Liver (tissue), 9 donors: ENCODE results near the gene NPAS2. TPM values are rescaled to one million over a fixed set of nuclear protein-coding genes. Genes with fewer than 3 reads are reported as not detected.

Source experiments
- DNase-seq: peaks from one replicate; pipeline ENCODE4 v3.0.0-alpha.2; 2017; ENCODE audit warnings: low spot score
- H3K27ac ChIP-seq, 2 donors: one replicate each; pipeline ENCODE4 v1.7.0; 2013; ENCODE audit warnings: inconsistent platforms in 2 of 2, low read length in 2 of 2, control low read depth in 1 of 2, low read depth in 1 of 2, mild to moderate bottlenecking in 1 of 2
- H3K27me3 ChIP-seq, 4 donors: one replicate each; pipeline versions ENCODE4 v1.6.1 to v1.7.0; 2013; ENCODE audit warnings: low read length in 3 of 4, inconsistent platforms in 1 of 4, mild to moderate bottlenecking in 1 of 4, moderate library complexity in 1 of 4; ENCODE audit not compliant: control insufficient read depth in 4 of 4, insufficient read depth in 4 of 4
- H3K36me3 ChIP-seq, 4 donors: one replicate each; pipeline versions ENCODE4 v1.6.1 to v1.7.0; 2013; ENCODE audit warnings: low read length in 3 of 4, mild to moderate bottlenecking in 3 of 4, low read depth in 1 of 4, moderate library complexity in 1 of 4; ENCODE audit not compliant: control insufficient read depth in 4 of 4, insufficient read depth in 3 of 4
- H3K4me1 ChIP-seq, 4 donors: one replicate each; pipeline versions ENCODE4 v1.6.1 to v1.7.0; 2013; ENCODE audit warnings: low read length in 3 of 4, mild to moderate bottlenecking in 3 of 4, moderate library complexity in 1 of 4; ENCODE audit not compliant: control insufficient read depth in 4 of 4, insufficient read depth in 4 of 4
- H3K4me3 ChIP-seq, 3 donors: one replicate each; pipeline versions ENCODE4 v1.6.1 to v1.7.0; 2013; ENCODE audit warnings: low read length in 3 of 3, control low read depth in 1 of 3, low read depth in 1 of 3, mild to moderate bottlenecking in 1 of 3
- H3K9ac ChIP-seq, 2 donors: one replicate each; pipeline ENCODE4 v1.7.0; 2013; ENCODE audit warnings: low read length in 2 of 2, mild to moderate bottlenecking in 2 of 2, moderate library complexity in 2 of 2, control low read depth in 1 of 2, low read depth in 1 of 2
- H3K9me3 ChIP-seq, 4 donors: one replicate each; pipeline versions ENCODE4 v1.6.1 to v1.7.0; 2013; ENCODE audit warnings: low read length in 3 of 4; ENCODE audit not compliant: control insufficient read depth in 4 of 4
- ATF3 ChIP-seq: IDR thresholded peaks from 2 replicates; pipeline ENCODE4 v1.6.1; 2016; ENCODE audit warnings: antibody characterized with exemption
- CTCF ChIP-seq: fragments of 150-350 bp; IDR thresholded peaks from 2 replicates; pipeline ENCODE4 v1.5.1; 2017; ENCODE audit warnings: improper control_type of control experiment, low read depth, low read length; ENCODE audit not compliant: missing input control
- EGR1 ChIP-seq, 2 donors: IDR thresholded peaks; 2 replicates each; pipeline ENCODE4 v1.6.1; 2016 to 2018; ENCODE audit warnings: antibody characterized with exemption in 2 of 2, low read depth in 2 of 2
- FOXA1 ChIP-seq: IDR thresholded peaks from 2 replicates; pipeline ENCODE4 v1.6.1; 2016; ENCODE audit warnings: antibody characterized with exemption
- FOXA2 ChIP-seq: IDR thresholded peaks from 2 replicates; pipeline ENCODE4 v1.6.1; 2016; ENCODE audit warnings: antibody characterized with exemption
- GABPA ChIP-seq, 2 donors: IDR thresholded peaks in 1 of 2; conservative IDR thresholded peaks in 1 of 2; 2 replicates each; pipeline ENCODE4 v1.6.1; 2016; ENCODE audit warnings: antibody characterized with exemption in 2 of 2, mild to moderate bottlenecking in 1 of 2, moderate library complexity in 1 of 2
- HNF4A ChIP-seq, 2 donors: conservative IDR thresholded peaks; 2 replicates each; pipeline ENCODE4 v1.6.1; 2016; ENCODE audit warnings: antibody characterized with exemption in 2 of 2, mild to moderate bottlenecking in 2 of 2
- HNF4G ChIP-seq: IDR thresholded peaks from 2 replicates; pipeline ENCODE4 v1.6.1; 2016; ENCODE audit warnings: antibody characterized with exemption
- JUND ChIP-seq, 2 donors: IDR thresholded peaks; 2 replicates each; pipeline ENCODE4 v1.6.1; 2016; ENCODE audit warnings: antibody characterized with exemption in 2 of 2
- MAX ChIP-seq: IDR thresholded peaks from 2 replicates; pipeline ENCODE4 v1.6.1; 2016; ENCODE audit warnings: antibody characterized with exemption
- NR2F2 ChIP-seq: IDR thresholded peaks from 2 replicates; pipeline ENCODE4 v1.6.1; 2016; ENCODE audit warnings: antibody characterized with exemption
- RAD21 ChIP-seq, 2 donors: IDR thresholded peaks; 2 replicates each; pipeline ENCODE4 v1.6.1; 2016; ENCODE audit warnings: antibody characterized with exemption in 2 of 2, mild to moderate bottlenecking in 2 of 2
- SP1 ChIP-seq: IDR thresholded peaks from 2 replicates; pipeline ENCODE4 v1.6.1; 2018; ENCODE audit warnings: antibody characterized with exemption, mild to moderate bottlenecking
- TAF1 ChIP-seq: conservative IDR thresholded peaks from 2 replicates; pipeline ENCODE4 v1.6.1; 2016; ENCODE audit warnings: antibody characterized with exemption, mild to moderate bottlenecking
- YY1 ChIP-seq: IDR thresholded peaks from 2 replicates; pipeline ENCODE4 v1.6.1; 2016; ENCODE audit warnings: antibody characterized with exemption, mild to moderate bottlenecking
- ZBTB33 ChIP-seq: IDR thresholded peaks from 2 replicates; pipeline ENCODE4 v1.6.1; 2016; ENCODE audit warnings: antibody characterized with exemption
- WGBS: extraction: QIAGEN DNeasy Blood & Tissue Kit; methylation state at CpG from one replicate; pipeline ENCODE4 v1.1.7; 2013; 5-methylcytosine and 5-hydroxymethylcytosine counted together
- polyA plus RNA-seq, 2 donors: library from polyadenylated mRNA; stranded (reverse) in 1 of 2; unstranded in 1 of 2; fragments of 200-250 nt in 1 of 2; fragments of >200 nt in 1 of 2; fragmentation: Nextera tagmentation in 1 of 2; extraction: Ambion mirVana in 1 of 2; gene quantifications; one replicate each; pipeline versions ENCODE4 v1.2.1 to v1.2.3, GENCODE V29; 2013 to 2015
- total RNA-seq, 2 donors: library from RNA; depleted of rRNA; stranded (reverse); fragments of >200 nt; gene quantifications; one replicate each; pipeline ENCODE4 v1.2.3, GENCODE V29; 2014
- TF ChIP-seq, protein P1 (sequence below): IDR thresholded peaks from 2 replicates; pipeline ENCODE4 v1.6.1; 2016; ENCODE audit warnings: antibody characterized with exemption, mild to moderate bottlenecking
- donor health status: healthy.
- donor health status: healthy.
- donor health status: healthy.
- donor health status: healthy.
- donor health status: healthy.

Gene NPAS2
- total and polyA plus RNA-seq, 4 donors, result 0.33 to 24.3 (median 6.6) TPM

DNA sequence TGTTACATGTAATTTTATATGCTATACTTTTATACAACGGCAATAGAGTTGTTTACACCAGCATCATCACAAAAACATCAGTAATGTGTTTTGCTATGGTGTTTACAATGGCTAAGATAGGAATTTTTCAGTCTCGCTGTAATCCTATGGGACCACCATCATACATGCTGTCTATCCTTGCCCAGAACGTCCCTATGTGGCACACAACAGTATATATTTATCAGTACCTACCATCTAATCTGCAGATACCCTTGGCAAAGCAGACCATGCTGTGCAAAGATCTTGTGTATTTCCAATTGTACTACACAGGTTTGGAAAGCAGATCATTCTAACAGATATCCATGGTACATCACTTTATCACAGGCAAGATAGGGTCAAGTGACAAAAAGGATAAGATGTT lies 197.4 kb downstream of the NPAS2 start:
- 92% methylated on average over 3 of the region's 3 CpGs for WGBS
- peaks cover 3 to 34% (median 22%) of the 10 kb centered on the region in 4 donors for H3K36me3 ChIP-seq
- no peak overlapping the region for H3K9ac ChIP-seq

More for the DNA sequence above, 197.4 kb downstream of the NPAS2 start:
- no peak for TF ChIP-seq ZBTB33
- no peak for TF ChIP-seq FOXA2
- no peak for TF ChIP-seq FOXA1
- no peak for TF ChIP-seq GABPA (IDR thresholded peaks at IDR 0.05 in 1 of 2, conservative IDR thresholded peaks at IDR 0.05 in 1 of 2)
- TF ChIP-seq, protein P1, sequence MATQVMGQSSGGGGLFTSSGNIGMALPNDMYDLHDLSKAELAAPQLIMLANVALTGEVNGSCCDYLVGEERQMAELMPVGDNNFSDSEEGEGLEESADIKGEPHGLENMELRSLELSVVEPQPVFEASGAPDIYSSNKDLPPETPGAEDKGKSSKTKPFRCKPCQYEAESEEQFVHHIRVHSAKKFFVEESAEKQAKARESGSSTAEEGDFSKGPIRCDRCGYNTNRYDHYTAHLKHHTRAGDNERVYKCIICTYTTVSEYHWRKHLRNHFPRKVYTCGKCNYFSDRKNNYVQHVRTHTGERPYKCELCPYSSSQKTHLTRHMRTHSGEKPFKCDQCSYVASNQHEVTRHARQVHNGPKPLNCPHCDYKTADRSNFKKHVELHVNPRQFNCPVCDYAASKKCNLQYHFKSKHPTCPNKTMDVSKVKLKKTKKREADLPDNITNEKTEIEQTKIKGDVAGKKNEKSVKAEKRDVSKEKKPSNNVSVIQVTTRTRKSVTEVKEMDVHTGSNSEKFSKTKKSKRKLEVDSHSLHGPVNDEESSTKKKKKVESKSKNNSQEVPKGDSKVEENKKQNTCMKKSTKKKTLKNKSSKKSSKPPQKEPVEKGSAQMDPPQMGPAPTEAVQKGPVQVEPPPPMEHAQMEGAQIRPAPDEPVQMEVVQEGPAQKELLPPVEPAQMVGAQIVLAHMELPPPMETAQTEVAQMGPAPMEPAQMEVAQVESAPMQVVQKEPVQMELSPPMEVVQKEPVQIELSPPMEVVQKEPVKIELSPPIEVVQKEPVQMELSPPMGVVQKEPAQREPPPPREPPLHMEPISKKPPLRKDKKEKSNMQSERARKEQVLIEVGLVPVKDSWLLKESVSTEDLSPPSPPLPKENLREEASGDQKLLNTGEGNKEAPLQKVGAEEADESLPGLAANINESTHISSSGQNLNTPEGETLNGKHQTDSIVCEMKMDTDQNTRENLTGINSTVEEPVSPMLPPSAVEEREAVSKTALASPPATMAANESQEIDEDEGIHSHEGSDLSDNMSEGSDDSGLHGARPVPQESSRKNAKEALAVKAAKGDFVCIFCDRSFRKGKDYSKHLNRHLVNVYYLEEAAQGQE, result no peak
- no peak for TF ChIP-seq HNF4G
- no peak for TF ChIP-seq JUND (IDR thresholded peaks at IDR 0.05)
- no peak for TF ChIP-seq EGR1 (IDR thresholded peaks at IDR 0.05; ENCODE audit: low read depth in 2 of 2)
- no peak for TF ChIP-seq YY1
- no peak for TF ChIP-seq RAD21 (IDR thresholded peaks at IDR 0.05)
- no peak for TF ChIP-seq NR2F2
- TF ChIP-seq SP1, result no peak
- no peak for TF ChIP-seq ATF3
- TF ChIP-seq HNF4A (conservative IDR thresholded peaks at IDR 0.05), result no peak
- no peak for TF ChIP-seq CTCF
- no peak for TF ChIP-seq TAF1
- TF ChIP-seq MAX, result no peak
- no peak for DNase-seq
- Histone ChIP-seq H3K9me3 (no peaks in the 10 kb centered on the region), H3K27ac (no peak overlapping the region), H3K4me1 (peaks cover 0 to under 1% (median 0%) of the 10 kb centered on the region in 4 donors), H3K27me3 (no peaks in the 10 kb centered on the region), H3K4me3 (no peak overlapping the region)
